H9 (cell line): ENCODE results near the gene PRSS38. TPM values are rescaled to one million over a fixed set of nuclear protein-coding genes. Genes with fewer than 3 reads are reported as not detected.

Experiments used
- DNase-seq: peaks from one replicate; pipeline ENCODE4 v3.0.0-alpha.2; 2017
- H2AFZ ChIP-seq: one replicate; pipeline ENCODE4 v1.6.1; 2013; ENCODE audit warnings: mild to moderate bottlenecking, low read length, control low read depth, moderate library complexity
- H2AK5ac ChIP-seq: 2 replicates; pipeline ENCODE4 v1.6.1; 2013; ENCODE audit warnings: low read length, control low read depth, mixed read lengths; ENCODE audit not compliant: insufficient read length
- H2BK120ac ChIP-seq: one replicate; pipeline ENCODE4 v1.6.1; 2013; ENCODE audit warnings: low read depth, mild to moderate bottlenecking, low read length, control low read depth, inconsistent platforms; ENCODE audit not compliant: poor library complexity, severe bottlenecking
- H2BK12ac ChIP-seq: 2 replicates; pipeline ENCODE4 v1.6.1; 2013; ENCODE audit warnings: low read length, control low read depth, mixed read lengths, low read depth; ENCODE audit not compliant: insufficient read length
- H2BK15ac ChIP-seq: 2 replicates; pipeline ENCODE4 v1.6.1; 2013; ENCODE audit warnings: low read depth, low read length, control low read depth
- H2BK20ac ChIP-seq: one replicate; pipeline ENCODE4 v1.6.1; 2013; ENCODE audit warnings: low read depth, mild to moderate bottlenecking, low read length, control low read depth, inconsistent platforms; ENCODE audit not compliant: poor library complexity, severe bottlenecking
- H2BK5ac ChIP-seq: 2 replicates; pipeline ENCODE4 v1.6.1; 2013; ENCODE audit warnings: low read length, control low read depth, mixed read lengths; ENCODE audit not compliant: insufficient read length
- H3K14ac ChIP-seq: 2 replicates; pipeline ENCODE4 v1.6.1; 2013; ENCODE audit warnings: low read length, control low read depth; ENCODE audit not compliant: insufficient read depth
- H3K18ac ChIP-seq: 2 replicates; pipeline ENCODE4 v1.6.1; 2013; ENCODE audit warnings: low read depth, mild to moderate bottlenecking, mixed read lengths, low read length, control low read depth; ENCODE audit not compliant: insufficient read length
- H3K23ac ChIP-seq: 2 replicates; pipeline ENCODE4 v1.6.1; 2013; ENCODE audit warnings: low read length, control low read depth, mixed read lengths, low read depth; ENCODE audit not compliant: insufficient read length
- H3K23me2 ChIP-seq: 2 replicates; pipeline ENCODE4 v1.6.1; 2013; ENCODE audit warnings: low read depth, mild to moderate bottlenecking, mixed read lengths, low read length, control low read depth; ENCODE audit not compliant: insufficient read length, poor library complexity, severe bottlenecking
- H3K27ac ChIP-seq: 2 replicates; pipeline ENCODE4 v1.5.1; 2013; ENCODE audit warnings: low read length, control low read depth, mixed read lengths, low read depth; ENCODE audit not compliant: insufficient read length
- H3K27me3 ChIP-seq: 2 replicates; pipeline ENCODE4 v1.6.1; 2013; ENCODE audit warnings: low read length, control low read depth, inconsistent platforms; ENCODE audit not compliant: insufficient read depth
- H3K4ac ChIP-seq: 2 replicates; pipeline ENCODE4 v1.6.1; 2013; ENCODE audit warnings: low read depth, mild to moderate bottlenecking, control low read depth, inconsistent platforms, low read length, moderate library complexity
- H3K4me1 ChIP-seq: 2 replicates; pipeline ENCODE4 v1.6.1; 2013; ENCODE audit warnings: low read length, control low read depth, inconsistent platforms; ENCODE audit not compliant: insufficient read depth
- H3K4me2 ChIP-seq: 2 replicates; pipeline ENCODE4 v1.6.1; 2013; ENCODE audit warnings: low read length, control low read depth, mixed read lengths; ENCODE audit not compliant: insufficient read length, insufficient read depth
- H3K56ac ChIP-seq: 2 replicates; pipeline ENCODE4 v1.6.1; 2013; ENCODE audit warnings: low read depth, mild to moderate bottlenecking, mixed read lengths, low read length, control low read depth; ENCODE audit not compliant: insufficient read length
- H3K79me1 ChIP-seq: 2 replicates; pipeline ENCODE4 v1.6.1; 2013; ENCODE audit warnings: low read depth, mild to moderate bottlenecking, moderate library complexity, low read length, control low read depth, inconsistent platforms; ENCODE audit not compliant: insufficient read depth, poor library complexity, severe bottlenecking
- H3K79me2 ChIP-seq: 2 replicates; pipeline ENCODE4 v1.6.1; 2013; ENCODE audit warnings: low read length, control low read depth, inconsistent platforms; ENCODE audit not compliant: insufficient read depth
- H3K9ac ChIP-seq: 2 replicates; pipeline ENCODE4 v1.6.1; 2013; ENCODE audit warnings: low read length, control low read depth, mixed read lengths; ENCODE audit not compliant: insufficient read length; ENCODE audit errors: extremely low read depth
- H3K9me3 ChIP-seq: one replicate; pipeline ENCODE4 v1.6.1; 2013; ENCODE audit warnings: low read depth, low read length, inconsistent platforms; ENCODE audit not compliant: control insufficient read depth
- H3T11ph ChIP-seq: one replicate; pipeline ENCODE4 v1.6.1; 2013; ENCODE audit warnings: mild to moderate bottlenecking, low read length, control low read depth, inconsistent platforms
- H4K20me1 ChIP-seq: one replicate; pipeline ENCODE4 v1.6.1; 2013; ENCODE audit not compliant: control insufficient read depth, insufficient read length, insufficient read depth
- H4K5ac ChIP-seq: 2 replicates; pipeline ENCODE4 v1.6.1; 2013; ENCODE audit warnings: low read depth, mild to moderate bottlenecking, mixed read lengths, low read length, control low read depth; ENCODE audit not compliant: insufficient read length
- H4K8ac ChIP-seq: replicated peaks from 2 replicates; pipeline ENCODE4 v1.6.1; 2013; ENCODE audit warnings: low read length, control low read depth, mixed read lengths, low read depth; ENCODE audit not compliant: insufficient read length
- H4K91ac ChIP-seq: 2 replicates; pipeline ENCODE4 v1.6.1; 2013; ENCODE audit warnings: low read depth, mild to moderate bottlenecking, moderate library complexity, mixed read lengths, low read length, control low read depth; ENCODE audit not compliant: insufficient read length
- H3K27ac Mint-ChIP-seq, 3 experiments: 2 replicates in 2 of 3; 3 replicates in 1 of 3; pipeline ENCODE4 v1.8.0; 2020 to 2021; ENCODE audit warnings: mixed read lengths in 3 of 3, mild to moderate bottlenecking in 1 of 3, moderate library complexity in 1 of 3
- H3K27me3 Mint-ChIP-seq: 2 replicates; pipeline ENCODE4 v1.8.0; 2021; ENCODE audit warnings: low read depth, mild to moderate bottlenecking, moderate library complexity, mixed read lengths
- H3K36me3 Mint-ChIP-seq, 3 experiments: 2 replicates in 2 of 3; 3 replicates in 1 of 3; pipeline ENCODE4 v1.8.0; 2020 to 2021; ENCODE audit warnings: low read depth in 3 of 3, mixed read lengths in 3 of 3; ENCODE audit not compliant: insufficient read depth in 1 of 3
- H3K4me1 Mint-ChIP-seq, 2 experiments: 2 replicates each; pipeline ENCODE4 v1.8.0; 2020; ENCODE audit warnings: mixed read lengths in 2 of 2
- H3K4me3 Mint-ChIP-seq, 2 experiments: 2 replicates in 1 of 2; 3 replicates in 1 of 2; pipeline ENCODE4 v1.8.0; 2020 to 2021; ENCODE audit warnings: mild to moderate bottlenecking in 2 of 2, mixed read lengths in 2 of 2, moderate library complexity in 1 of 2
- H3K9me3 Mint-ChIP-seq, 2 experiments: 2 replicates in 1 of 2; 3 replicates in 1 of 2; pipeline ENCODE4 v1.8.0; 2020; ENCODE audit warnings: mild to moderate bottlenecking in 2 of 2, mixed read lengths in 2 of 2, moderate library complexity in 1 of 2
- CTCF ChIP-seq: fragments of 200-600 bp; sonication (generic); conservative IDR thresholded peaks from 3 replicates; pipeline ENCODE4 v1.8.0; 2021; ENCODE audit warnings: antibody characterized with exemption, mild to moderate bottlenecking
- WGBS: extraction: QIAGEN DNeasy Blood & Tissue Kit; methylation state at CpG from one replicate; pipeline ENCODE4 v1.1.7; 2013; ENCODE audit warnings: missing lambda C conversion rate, low lambda C conversion rate, mixed read lengths; ENCODE audit not compliant: insufficient read length; ENCODE audit errors: extremely low coverage; 5-methylcytosine and 5-hydroxymethylcytosine counted together
- total RNA-seq: library from RNA; stranded (reverse); gene quantifications from 2 replicates; pipeline ENCODE4 v1.2.1, GENCODE V29; 2021

Gene PRSS38
- total RNA-seq, 1 experiment from 2014 or later: not detected

GRCh38 chr1:227792216-227793078, 23.0 kb upstream of the PRSS38 start:
- Histone ChIP-seq H3K4me1 (no peaks in the 10 kb centered on the region), H3K18ac (no peak overlapping the region), H3K23ac (no peak overlapping the region), H4K8ac (no peak overlapping the region), H3K79me1 (no peaks in the 10 kb centered on the region), H4K5ac (no peak overlapping the region), H2BK120ac (no peak overlapping the region), H3K27me3 (peaks cover 2% of the 10 kb centered on the region; the same call in 1 of the 2 replicates), H2AFZ (no peak overlapping the region), H2AK5ac (no peak overlapping the region), H2BK15ac (no peak overlapping the region), H3K23me2 (peaks cover 12% of the 10 kb centered on the region), H3K56ac (no peak overlapping the region), H2BK5ac (no peak overlapping the region), H3K79me2 (no peaks in the 10 kb centered on the region), H3K4ac (no peak overlapping the region), H4K91ac (no peak overlapping the region), H3T11ph (no peak overlapping the region), H3K4me2 (no peak overlapping the region), H3K9me3 (no peaks in the 10 kb centered on the region), H4K20me1 (no peaks in the 10 kb centered on the region), H2BK12ac (no peak overlapping the region), H2BK20ac (no peak overlapping the region), H3K27ac (no peak overlapping the region), H3K9ac (no peak overlapping the region), H3K14ac (no peak overlapping the region; the same call in 1 of the 2 replicates)
- peak; percentile 49 for TF ChIP-seq CTCF
- peak; percentile 61 for DNase-seq
- H3K36me3 Mint-ChIP-seq: no peaks in the 10 kb centered on the region
- H3K27me3 Mint-ChIP-seq: peaks cover 32% of the 10 kb centered on the region
- WGBS: no CpG with 5 or more reads among the region's 19 CpGs
- H3K9me3 Mint-ChIP-seq: no peaks in the 10 kb centered on the region
- H3K27ac Mint-ChIP-seq: no peak overlapping the region
- no peak overlapping the region for H3K4me3 Mint-ChIP-seq
- peaks cover 16 to 33% of the 10 kb centered on the region in 2 experiments for H3K4me1 Mint-ChIP-seq
